H9 (cell line): ENCODE measurements around the gene FAM78A. TPM values are rescaled to one million over a fixed set of nuclear protein-coding genes. Genes with fewer than 3 reads are reported as not detected.

Source experiments
- DNase-seq: peaks from one replicate; pipeline ENCODE4 v3.0.0-alpha.2; 2017
- H2AFZ ChIP-seq: one replicate; pipeline ENCODE4 v1.6.1; 2013; ENCODE audit warnings: mild to moderate bottlenecking, low read length, control low read depth, moderate library complexity
- H2AK5ac ChIP-seq: 2 replicates; pipeline ENCODE4 v1.6.1; 2013; ENCODE audit warnings: low read length, control low read depth, mixed read lengths; ENCODE audit not compliant: insufficient read length
- H2BK120ac ChIP-seq: one replicate; pipeline ENCODE4 v1.6.1; 2013; ENCODE audit warnings: low read depth, mild to moderate bottlenecking, low read length, control low read depth, inconsistent platforms; ENCODE audit not compliant: poor library complexity, severe bottlenecking
- H2BK12ac ChIP-seq: 2 replicates; pipeline ENCODE4 v1.6.1; 2013; ENCODE audit warnings: low read length, control low read depth, mixed read lengths, low read depth; ENCODE audit not compliant: insufficient read length
- H2BK15ac ChIP-seq: 2 replicates; pipeline ENCODE4 v1.6.1; 2013; ENCODE audit warnings: low read depth, low read length, control low read depth
- H2BK20ac ChIP-seq: one replicate; pipeline ENCODE4 v1.6.1; 2013; ENCODE audit warnings: low read depth, mild to moderate bottlenecking, low read length, control low read depth, inconsistent platforms; ENCODE audit not compliant: poor library complexity, severe bottlenecking
- H2BK5ac ChIP-seq: 2 replicates; pipeline ENCODE4 v1.6.1; 2013; ENCODE audit warnings: low read length, control low read depth, mixed read lengths; ENCODE audit not compliant: insufficient read length
- H3K14ac ChIP-seq: 2 replicates; pipeline ENCODE4 v1.6.1; 2013; ENCODE audit warnings: low read length, control low read depth; ENCODE audit not compliant: insufficient read depth
- H3K18ac ChIP-seq: 2 replicates; pipeline ENCODE4 v1.6.1; 2013; ENCODE audit warnings: low read depth, mild to moderate bottlenecking, mixed read lengths, low read length, control low read depth; ENCODE audit not compliant: insufficient read length
- H3K23ac ChIP-seq: 2 replicates; pipeline ENCODE4 v1.6.1; 2013; ENCODE audit warnings: low read length, control low read depth, mixed read lengths, low read depth; ENCODE audit not compliant: insufficient read length
- H3K23me2 ChIP-seq: 2 replicates; pipeline ENCODE4 v1.6.1; 2013; ENCODE audit warnings: low read depth, mild to moderate bottlenecking, mixed read lengths, low read length, control low read depth; ENCODE audit not compliant: insufficient read length, poor library complexity, severe bottlenecking
- H3K27ac ChIP-seq: 2 replicates; pipeline ENCODE4 v1.5.1; 2013; ENCODE audit warnings: low read length, control low read depth, mixed read lengths, low read depth; ENCODE audit not compliant: insufficient read length
- H3K27me3 ChIP-seq: 2 replicates; pipeline ENCODE4 v1.6.1; 2013; ENCODE audit warnings: low read length, control low read depth, inconsistent platforms; ENCODE audit not compliant: insufficient read depth
- H3K4ac ChIP-seq: 2 replicates; pipeline ENCODE4 v1.6.1; 2013; ENCODE audit warnings: low read depth, mild to moderate bottlenecking, control low read depth, inconsistent platforms, low read length, moderate library complexity
- H3K4me1 ChIP-seq: 2 replicates; pipeline ENCODE4 v1.6.1; 2013; ENCODE audit warnings: low read length, control low read depth, inconsistent platforms; ENCODE audit not compliant: insufficient read depth
- H3K4me2 ChIP-seq: 2 replicates; pipeline ENCODE4 v1.6.1; 2013; ENCODE audit warnings: low read length, control low read depth, mixed read lengths; ENCODE audit not compliant: insufficient read length, insufficient read depth
- H3K56ac ChIP-seq: 2 replicates; pipeline ENCODE4 v1.6.1; 2013; ENCODE audit warnings: low read depth, mild to moderate bottlenecking, mixed read lengths, low read length, control low read depth; ENCODE audit not compliant: insufficient read length
- H3K79me1 ChIP-seq: 2 replicates; pipeline ENCODE4 v1.6.1; 2013; ENCODE audit warnings: low read depth, mild to moderate bottlenecking, moderate library complexity, low read length, control low read depth, inconsistent platforms; ENCODE audit not compliant: insufficient read depth, poor library complexity, severe bottlenecking
- H3K79me2 ChIP-seq: 2 replicates; pipeline ENCODE4 v1.6.1; 2013; ENCODE audit warnings: low read length, control low read depth, inconsistent platforms; ENCODE audit not compliant: insufficient read depth
- H3K9ac ChIP-seq: 2 replicates; pipeline ENCODE4 v1.6.1; 2013; ENCODE audit warnings: low read length, control low read depth, mixed read lengths; ENCODE audit not compliant: insufficient read length; ENCODE audit errors: extremely low read depth
- H3K9me3 ChIP-seq: one replicate; pipeline ENCODE4 v1.6.1; 2013; ENCODE audit warnings: low read depth, low read length, inconsistent platforms; ENCODE audit not compliant: control insufficient read depth
- H3T11ph ChIP-seq: one replicate; pipeline ENCODE4 v1.6.1; 2013; ENCODE audit warnings: mild to moderate bottlenecking, low read length, control low read depth, inconsistent platforms
- H4K20me1 ChIP-seq: one replicate; pipeline ENCODE4 v1.6.1; 2013; ENCODE audit not compliant: control insufficient read depth, insufficient read length, insufficient read depth
- H4K5ac ChIP-seq: 2 replicates; pipeline ENCODE4 v1.6.1; 2013; ENCODE audit warnings: low read depth, mild to moderate bottlenecking, mixed read lengths, low read length, control low read depth; ENCODE audit not compliant: insufficient read length
- H4K8ac ChIP-seq: replicated peaks from 2 replicates; pipeline ENCODE4 v1.6.1; 2013; ENCODE audit warnings: low read length, control low read depth, mixed read lengths, low read depth; ENCODE audit not compliant: insufficient read length
- H4K91ac ChIP-seq: 2 replicates; pipeline ENCODE4 v1.6.1; 2013; ENCODE audit warnings: low read depth, mild to moderate bottlenecking, moderate library complexity, mixed read lengths, low read length, control low read depth; ENCODE audit not compliant: insufficient read length
- H3K27ac Mint-ChIP-seq, 3 experiments: 2 replicates in 2 of 3; 3 replicates in 1 of 3; pipeline ENCODE4 v1.8.0; 2020 to 2021; ENCODE audit warnings: mixed read lengths in 3 of 3, mild to moderate bottlenecking in 1 of 3, moderate library complexity in 1 of 3
- H3K27me3 Mint-ChIP-seq: 2 replicates; pipeline ENCODE4 v1.8.0; 2021; ENCODE audit warnings: low read depth, mild to moderate bottlenecking, moderate library complexity, mixed read lengths
- H3K36me3 Mint-ChIP-seq, 3 experiments: 2 replicates in 2 of 3; 3 replicates in 1 of 3; pipeline ENCODE4 v1.8.0; 2020 to 2021; ENCODE audit warnings: low read depth in 3 of 3, mixed read lengths in 3 of 3; ENCODE audit not compliant: insufficient read depth in 1 of 3
- H3K4me1 Mint-ChIP-seq, 2 experiments: 2 replicates each; pipeline ENCODE4 v1.8.0; 2020; ENCODE audit warnings: mixed read lengths in 2 of 2
- H3K4me3 Mint-ChIP-seq, 2 experiments: 2 replicates in 1 of 2; 3 replicates in 1 of 2; pipeline ENCODE4 v1.8.0; 2020 to 2021; ENCODE audit warnings: mild to moderate bottlenecking in 2 of 2, mixed read lengths in 2 of 2, moderate library complexity in 1 of 2
- H3K9me3 Mint-ChIP-seq, 2 experiments: 2 replicates in 1 of 2; 3 replicates in 1 of 2; pipeline ENCODE4 v1.8.0; 2020; ENCODE audit warnings: mild to moderate bottlenecking in 2 of 2, mixed read lengths in 2 of 2, moderate library complexity in 1 of 2
- CTCF ChIP-seq: fragments of 200-600 bp; sonication (generic); conservative IDR thresholded peaks from 3 replicates; pipeline ENCODE4 v1.8.0; 2021; ENCODE audit warnings: antibody characterized with exemption, mild to moderate bottlenecking
- WGBS: extraction: QIAGEN DNeasy Blood & Tissue Kit; methylation state at CpG from one replicate; pipeline ENCODE4 v1.1.7; 2013; ENCODE audit warnings: missing lambda C conversion rate, low lambda C conversion rate, mixed read lengths; ENCODE audit not compliant: insufficient read length; ENCODE audit errors: extremely low coverage; 5-methylcytosine and 5-hydroxymethylcytosine counted together
- total RNA-seq: library from RNA; stranded (reverse); gene quantifications from 2 replicates; pipeline ENCODE4 v1.2.1, GENCODE V29; 2021

The FAM78A gene
- total RNA-seq, 1 experiment from 2014 or later: 1.9 TPM

GRCh38 chr9:131240047-131240921 is 36.0 kb downstream of the FAM78A start:
- Mint-ChIP-seq H3K4me3 (no peak overlapping the region), H3K9me3 (peaks cover 6 to 7% of the 10 kb centered on the region in 2 experiments), H3K27ac (no peak overlapping the region), H3K27me3 (no peaks in the 10 kb centered on the region), H3K4me1 (peaks cover 16 to 26% of the 10 kb centered on the region in 2 experiments), H3K36me3 (peaks cover 1 to 8% (median 3%) of the 10 kb centered on the region in 3 experiments; a peak in 4 of 7 replicates)
- no peak overlapping the region for H2BK5ac ChIP-seq
- H4K91ac ChIP-seq: no peak overlapping the region
- no peak overlapping the region for H3K18ac ChIP-seq
- no peak overlapping the region for H3K23ac ChIP-seq
- no peak overlapping the region for H3K9ac ChIP-seq
- no peak overlapping the region for H3K56ac ChIP-seq
- H3K14ac ChIP-seq: no peak overlapping the region
- H3K79me1 ChIP-seq: no peaks in the 10 kb centered on the region
- H2BK20ac ChIP-seq: no peak overlapping the region
- no peaks in the 10 kb centered on the region for H3K23me2 ChIP-seq
- H2BK120ac ChIP-seq: no peak overlapping the region
- no CpG with 5 or more reads among the region's 22 CpGs for WGBS
- H3K4me2 ChIP-seq: no peak overlapping the region
- DNase-seq: no peak
- no peaks in the 10 kb centered on the region for H4K20me1 ChIP-seq
- no peak overlapping the region for H3T11ph ChIP-seq
- no peaks in the 10 kb centered on the region for H3K9me3 ChIP-seq
- H4K5ac ChIP-seq: no peak overlapping the region
- H3K27me3 ChIP-seq: no peaks in the 10 kb centered on the region
- no peak overlapping the region for H2BK12ac ChIP-seq
- H2BK15ac ChIP-seq: no peak overlapping the region
- H3K79me2 ChIP-seq: no peaks in the 10 kb centered on the region
- peaks cover 4% of the 10 kb centered on the region; the same call in 1 of the 2 replicates for H3K4me1 ChIP-seq
- TF ChIP-seq CTCF: no peak
- H3K4ac ChIP-seq: no peak overlapping the region
- H2AK5ac ChIP-seq: no peak overlapping the region
- H4K8ac ChIP-seq: no peak overlapping the region
- H3K27ac ChIP-seq: no peak overlapping the region
- no peak overlapping the region for H2AFZ ChIP-seq
